Measurements from ENCODE around the gene RNF144A. TPM values are rescaled to one million over a fixed set of nuclear protein-coding genes. Genes with fewer than 3 reads are reported as not detected.

The RNF144A gene
- total RNA-seq, 2 donors from 2014 or later: 52.7 to 109 TPM

GRCh38 chr2:6968319-6969100 is 51.3 kb downstream of the RNF144A start:
- no peaks in the 10 kb centered on the region for H3K36me3 ChIP-seq (replicated peaks in 1 of 2; ENCODE audit: insufficient read depth in 1 of 2, low read depth in 2 of 2)
- 79 to 80% methylated on average over 6 to 9 of the region's 10 CpGs for WGBS, 2 donors
- H3K27ac ChIP-seq: no peak overlapping the region
- intact Hi-C loops (cut with DNase I): no loop called here
- no peak overlapping the region for H3K4me3 ChIP-seq
- ATAC-seq (no peak), DNase-seq (peak in 1 of 4 donors; percentile 40)
- no peaks in the 10 kb centered on the region for H3K27me3 ChIP-seq
- no peaks in the 10 kb centered on the region for H3K9me3 ChIP-seq
- H3K4me1 ChIP-seq: no peaks in the 10 kb centered on the region
- TF ChIP-seq POLR2A (IDR thresholded peaks at IDR 0.05) (no peak), CTCF (IDR thresholded peaks at IDR 0.05) (peak in 1 of 7 experiments; percentile 16)

- Histone ChIP-seq H3K9me3 (no peaks in the 10 kb centered on the region), H3K4me3 (no peak overlapping the region), H3K27ac (no peak overlapping the region), H3K27me3 (no peaks in the 10 kb centered on the region), H3K4me1 (peaks cover 16% of the 10 kb centered on the region), H3K36me3 (replicated peaks in 1 of 2; ENCODE audit: insufficient read depth in 1 of 2, low read depth in 2 of 2) (no peaks in the 10 kb centered on the region)
- TF ChIP-seq CTCF (IDR thresholded peaks at IDR 0.05) (no peak), POLR2A (IDR thresholded peaks at IDR 0.05) (no peak)
- DNase-seq (no peak), ATAC-seq (no peak)
- intact Hi-C loops (cut with DNase I): loop anchor here (10.0 kb wide), 1 partner anchor 54 kb away; no protein-coding TSS in a partner anchor
- 88 to 100% methylated on average over 1 of the region's 1 CpG for WGBS, 2 donors
Measured at GRCh38 chr2:6970551-6970950, 53.3 kb downstream of the RNF144A start.

- Histone ChIP-seq H3K27ac (no peak overlapping the region), H3K9me3 (no peaks in the 10 kb centered on the region), H3K27me3 (no peaks in the 10 kb centered on the region), H3K4me3 (no peak overlapping the region), H3K4me1 (peaks cover 21% of the 10 kb centered on the region), H3K36me3 (replicated peaks in 1 of 2; ENCODE audit: insufficient read depth in 1 of 2, low read depth in 2 of 2) (no peaks in the 10 kb centered on the region)
- DNase-seq (no peak), ATAC-seq (no peak)
- TF ChIP-seq POLR2A (IDR thresholded peaks at IDR 0.05): no peak
- TF ChIP-seq CTCF (IDR thresholded peaks at IDR 0.05): no peak
- intact Hi-C loops (cut with DNase I): loop anchor here (10.0 kb wide), 1 partner anchor 54 kb away; no protein-coding TSS in a partner anchor
- 65 to 93% methylated on average over 4 of the region's 4 CpGs for WGBS, 2 donors
Measured at GRCh38 chr2:6970976-6971480, 53.8 kb downstream of the RNF144A start.

- intact Hi-C loops (cut with DNase I): loop anchor here (10.0 kb wide), 1 partner anchor 53 kb away; no protein-coding TSS in a partner anchor
- 47 to 49% methylated on average over 2 of the region's 2 CpGs for WGBS, 2 donors
- H3K4me3 ChIP-seq: no peak overlapping the region
- ATAC-seq (peak; percentile 13), DNase-seq (no peak)
- peaks cover 23% of the 10 kb centered on the region for H3K4me1 ChIP-seq
- no peaks in the 10 kb centered on the region for H3K36me3 ChIP-seq (replicated peaks in 1 of 2; ENCODE audit: insufficient read depth in 1 of 2, low read depth in 2 of 2)
- no peaks in the 10 kb centered on the region for H3K9me3 ChIP-seq
- TF ChIP-seq POLR2A (IDR thresholded peaks at IDR 0.05) (no peak), CTCF (IDR thresholded peaks at IDR 0.05) (no peak)
- H3K27me3 ChIP-seq: no peaks in the 10 kb centered on the region
- H3K27ac ChIP-seq: no peak overlapping the region
Measured at GRCh38 chr2:6971502-6971901, 54.3 kb downstream of the RNF144A start.

All from body of pancreas (tissue), 4 donors.